T-cell (primary cell): Measurements from ENCODE around the gene EIF4H. TPM values are rescaled to one million over a fixed set of nuclear protein-coding genes. Genes with fewer than 3 reads are reported as not detected.
A peak's percentile ranks its signal among the peaks of the same experiment; 100 is the strongest.

Experiments
- ATAC-seq, 4 experiments: fragments of 200-7000 bp in 3 of 4; fragments of 150-1000 bp in 1 of 4; cut with Tn5 transposase; replicated peaks in 1 of 4; 1 replicate in 3 of 4; 2 replicates in 1 of 4; pipeline ENCODE4 v1.10.0; 2021; ENCODE audit warnings: moderate library complexity in 3 of 4, mild to moderate bottlenecking in 2 of 4, moderate number of reproducible peaks in 1 of 4
- CTCF ChIA-PET, 2 donors: fragments of 300-600 bp; sonication (Branson Sonifier 250); formaldehyde crosslinking; loops; one replicate each; lab custom pipeline; 2022; ENCODE audit warnings: antibody characterized with exemption in 2 of 2; lab: Charles Lee
- POLR2A ChIA-PET, 2 donors: fragments of 300-600 bp; sonication (Branson Sonifier 250); formaldehyde crosslinking; loops; one replicate each; lab custom pipeline; 2022; ENCODE audit warnings: antibody characterized with exemption in 2 of 2; lab: Charles Lee
- DNase-seq, 35 experiments: peaks; one replicate each; pipeline versions ENCODE4 v3.0.0 to v3.0.0-alpha.2; 2013 to 2023
- H3K27ac ChIP-seq: one replicate; pipeline ENCODE4 v1.5.1; 2013; ENCODE audit warnings: low read length
- H3K27me3 ChIP-seq, 2 experiments: replicated peaks in 1 of 2; 1 replicate in 1 of 2; 2 replicates in 1 of 2; pipeline versions ENCODE4 v1.6.1 to v1.7.0; 2013; ENCODE audit warnings: low read length in 1 of 2, mixed read lengths in 1 of 2; ENCODE audit not compliant: control insufficient read depth in 2 of 2, insufficient read depth in 2 of 2; ENCODE audit errors: extremely low read depth in 1 of 2
- H3K36me3 ChIP-seq, 2 donors: 1 replicate in 1 of 2; 2 replicates in 1 of 2; pipeline versions ENCODE4 v1.6.1 to v1.7.0; 2013; ENCODE audit warnings: low read length in 1 of 2; ENCODE audit not compliant: control insufficient read depth in 2 of 2, insufficient read depth in 1 of 2; ENCODE audit errors: extremely low read depth in 1 of 2
- H3K4me1 ChIP-seq, 2 experiments: 1 replicate in 1 of 2; 2 replicates in 1 of 2; pipeline versions ENCODE4 v1.6.1 to v1.7.0; 2013; ENCODE audit warnings: low read length in 2 of 2, mixed read lengths in 1 of 2; ENCODE audit not compliant: insufficient read depth in 2 of 2, control insufficient read depth in 1 of 2; ENCODE audit errors: extremely low read depth in 1 of 2
- H3K4me3 ChIP-seq, 2 donors: 1 replicate in 1 of 2; 2 replicates in 1 of 2; pipeline versions ENCODE4 v1.5.1 to v1.7.0; 2013; ENCODE audit warnings: mild to moderate bottlenecking in 2 of 2, low read length in 1 of 2, moderate library complexity in 1 of 2; ENCODE audit not compliant: control insufficient read depth in 1 of 2; ENCODE audit errors: extremely low read depth in 1 of 2
- H3K9me3 ChIP-seq: 2 replicates; pipeline ENCODE4 v1.7.0; 2013
- H3K27ac Mint-ChIP-seq, 2 donors: one replicate each; pipeline ENCODE4 v1.8.0; 2020 to 2021; ENCODE audit warnings: mild to moderate bottlenecking in 2 of 2, mixed read lengths in 2 of 2
- H3K27me3 Mint-ChIP-seq, 2 donors: one replicate each; pipeline ENCODE4 v1.8.0; 2021 to 2022; ENCODE audit warnings: mixed read lengths in 2 of 2
- H3K36me3 Mint-ChIP-seq: one replicate; pipeline ENCODE4 v1.8.0; 2021; ENCODE audit warnings: mixed read lengths
- H3K4me1 Mint-ChIP-seq, 3 donors: one replicate each; pipeline ENCODE4 v1.8.0; 2020 to 2022; ENCODE audit warnings: mixed read lengths in 3 of 3, mild to moderate bottlenecking in 1 of 3
- H3K4me3 Mint-ChIP-seq, 3 donors: one replicate each; pipeline ENCODE4 v1.8.0; 2020 to 2022; ENCODE audit warnings: mild to moderate bottlenecking in 3 of 3, mixed read lengths in 3 of 3, moderate library complexity in 3 of 3
- H3K9me3 Mint-ChIP-seq, 3 donors: one replicate each; pipeline ENCODE4 v1.8.0; 2020 to 2022; ENCODE audit warnings: mixed read lengths in 3 of 3
- WGBS: methylation state at CpG from one replicate; pipeline ENCODE4 v1.1.5; 2013; ENCODE audit warnings: missing lambda C conversion rate; ENCODE audit not compliant: insufficient coverage; 5-methylcytosine and 5-hydroxymethylcytosine counted together
- total RNA-seq, 35 experiments: library from RNA in 6 of 35; stranded (reverse) in 6 of 35; fragments of 120-200 nt in 1 of 35; gene quantifications; one replicate each; pipeline versions ENCODE4 v1.2.1 to v1.2.4 and lab custom pipeline; 2013 to 2026

Gene EIF4H
- total RNA-seq, 5 donors from 2014 or later (not counting 1 experiment from before 2014, with no cell fraction given): 174 to 258 (median 186) TPM

GRCh38 chr7:74138945-74139843 lies 35.0 kb upstream of the EIF4H start:
- ATAC-seq (no peak), DNase-seq (no peak)
- Mint-ChIP-seq H3K36me3 (no peaks in the 10 kb centered on the region), H3K4me1 (peaks cover 0 to 7% (median 6%) of the 10 kb centered on the region in 3 donors), H3K9me3 (no peaks in the 10 kb centered on the region), H3K27me3 (no peaks in the 10 kb centered on the region), H3K4me3 (no peak overlapping the region), H3K27ac (no peak overlapping the region)
- Histone ChIP-seq H3K27ac (no peak overlapping the region), H3K36me3 (no peaks in the 10 kb centered on the region), H3K9me3 (no peaks in the 10 kb centered on the region), H3K4me3 (no peak overlapping the region), H3K27me3 (peaks cover 0 to 7% of the 10 kb centered on the region in 2 experiments), H3K4me1 (no peaks in the 10 kb centered on the region)
- WGBS: 88% methylated on average over 7 of the region's 16 CpGs
- ChIA-PET CTCF (interaction anchor here in 1 of 2 donors (0.7 kb wide), 1 partner anchor 247 kb away, joined by 4 read pairs; no protein-coding TSS in a partner anchor), POLR2A (no interaction called here)

DNA sequence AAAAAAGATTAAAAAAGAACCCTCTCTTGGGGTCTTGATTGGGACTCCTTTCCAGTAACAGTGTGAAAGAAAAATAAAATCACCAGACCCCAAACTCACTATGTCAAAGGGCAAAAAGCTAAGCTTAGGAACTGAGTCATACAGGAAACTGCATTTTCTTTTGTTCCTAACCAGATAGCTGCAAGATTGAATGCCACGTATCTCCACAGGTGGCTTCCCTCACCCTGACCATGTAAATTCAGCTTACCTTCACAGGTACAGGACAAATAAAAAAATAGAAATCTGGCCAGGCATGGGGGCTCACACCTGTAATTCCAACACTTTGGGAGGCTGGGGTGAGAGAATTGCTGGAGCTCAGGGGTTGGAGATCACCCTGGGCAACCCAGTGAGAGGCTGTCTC lies 32.5 kb upstream of the EIF4H start:
- Mint-ChIP-seq H3K9me3 (peaks cover 0 to 8% (median 0%) of the 10 kb centered on the region in 3 donors), H3K27me3 (no peaks in the 10 kb centered on the region), H3K4me3 (no peak overlapping the region), H3K27ac (no peak overlapping the region), H3K36me3 (peaks cover 6% of the 10 kb centered on the region), H3K4me1 (peaks cover 0 to 7% (median 6%) of the 10 kb centered on the region in 3 donors)
- no peak overlapping the region for H3K4me3 ChIP-seq
- POLR2A ChIA-PET: interaction anchor here (0.6 to 0.7 kb wide), 2 partner anchors 40 to 505 kb away, joined by 6 to 9 read pairs; no protein-coding TSS in a partner anchor
- no peak for DNase-seq
- H3K36me3 ChIP-seq: no peaks in the 10 kb centered on the region
- ATAC-seq: peak in 3 of 4 experiments; percentile 55 to 65 (median 62)
- H3K9me3 ChIP-seq: no peaks in the 10 kb centered on the region
- no peak overlapping the region for H3K27ac ChIP-seq
- CTCF ChIA-PET: interaction anchor here (0.6 to 0.9 kb wide), 2 partner anchors 42 to 71 kb away, joined by 3 to 4 read pairs; no protein-coding TSS in a partner anchor
- WGBS: no CpG with 5 or more reads among the region's 1 CpG
- peaks cover 0 to 15% of the 10 kb centered on the region in 2 experiments for H3K27me3 ChIP-seq
- H3K4me1 ChIP-seq: no peaks in the 10 kb centered on the region

DNA sequence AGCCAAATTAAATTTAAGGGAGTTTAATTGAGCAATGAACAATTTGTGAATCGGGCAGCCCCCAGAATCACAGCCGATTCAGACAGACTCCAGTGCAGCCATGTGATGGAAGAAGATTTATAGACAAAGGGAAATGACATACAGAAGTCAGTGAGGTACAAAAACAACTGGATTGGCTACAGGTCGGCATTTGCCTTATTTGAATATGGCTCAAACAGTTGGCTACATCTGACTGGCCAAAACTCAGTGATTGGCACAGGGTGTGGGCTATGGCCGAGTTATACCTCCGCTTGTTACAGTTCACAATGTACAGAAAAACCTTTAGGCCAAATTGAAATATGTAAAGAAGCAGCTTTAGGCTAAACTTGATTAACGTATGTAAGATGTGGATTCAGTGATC lies 30.8 kb upstream of the EIF4H start:
- no peaks in the 10 kb centered on the region for H3K4me1 ChIP-seq
- no peaks in the 10 kb centered on the region for H3K9me3 ChIP-seq
- H3K36me3 ChIP-seq: no peaks in the 10 kb centered on the region
- H3K27me3 ChIP-seq: peaks cover 0 to 19% of the 10 kb centered on the region in 2 experiments
- ChIA-PET CTCF (no interaction called here), POLR2A (no interaction called here)
- peaks cover 6% of the 10 kb centered on the region for H3K36me3 Mint-ChIP-seq
- WGBS: 61% methylated on average over 5 of the region's 6 CpGs
- H3K27ac ChIP-seq: no peak overlapping the region
- ATAC-seq (no peak), DNase-seq (no peak)
- H3K4me1 Mint-ChIP-seq: peaks cover 0 to 5% (median 4%) of the 10 kb centered on the region in 3 donors
- peaks cover 0 to 8% (median 0%) of the 10 kb centered on the region in 3 donors for H3K9me3 Mint-ChIP-seq
- H3K4me3 ChIP-seq: no peak overlapping the region
- no peak overlapping the region for H3K27ac Mint-ChIP-seq
- H3K4me3 Mint-ChIP-seq: no peak overlapping the region
- no peaks in the 10 kb centered on the region for H3K27me3 Mint-ChIP-seq

GRCh38 chr7:74148491-74148890 lies 25.7 kb upstream of the EIF4H start:
- ChIA-PET POLR2A (no interaction called here), CTCF (interaction anchor here (0.7 kb wide), 2 partner anchors 19 to 84 kb away, joined by 4 read pairs; no protein-coding TSS in a partner anchor)
- Mint-ChIP-seq H3K9me3 (peaks cover 0 to 8% (median 0%) of the 10 kb centered on the region in 3 donors), H3K4me1 (no peaks in the 10 kb centered on the region), H3K4me3 (no peak overlapping the region), H3K36me3 (peaks cover 6% of the 10 kb centered on the region), H3K27ac (no peak overlapping the region), H3K27me3 (peaks cover 0 to 3% of the 10 kb centered on the region in 2 donors)
- no peaks in the 10 kb centered on the region for H3K36me3 ChIP-seq
- H3K4me3 ChIP-seq: no peak overlapping the region
- no peak overlapping the region for H3K27ac ChIP-seq
- H3K4me1 ChIP-seq: no peaks in the 10 kb centered on the region
- no peaks in the 10 kb centered on the region for H3K9me3 ChIP-seq
- H3K27me3 ChIP-seq: peaks cover 0 to 12% of the 10 kb centered on the region in 2 experiments
- ATAC-seq: no peak
- DNase-seq: no peak
- WGBS: 83% methylated on average over 1 of the region's 1 CpG

DNA sequence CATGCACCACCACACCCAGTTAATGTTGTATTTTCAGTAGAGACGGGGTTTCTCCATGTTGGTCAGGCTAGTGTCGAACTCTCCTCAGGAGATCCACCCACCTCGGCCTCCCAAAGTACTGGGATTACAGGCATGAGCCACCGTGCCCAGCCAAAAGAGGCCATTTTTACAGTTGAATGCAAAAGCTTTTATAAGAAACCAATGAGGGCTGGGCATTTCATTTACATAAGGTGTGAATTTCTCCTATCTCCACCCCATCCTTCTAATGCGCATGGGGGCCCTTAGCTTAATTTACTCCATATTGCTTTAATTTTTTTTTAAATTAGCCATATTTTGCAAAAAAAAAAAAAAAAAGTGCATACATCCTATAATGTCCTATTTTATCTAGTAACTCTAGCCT lies 25.1 kb upstream of the EIF4H start:
- H3K36me3 ChIP-seq: no peaks in the 10 kb centered on the region
- peaks cover 0 to 12% of the 10 kb centered on the region in 2 experiments for H3K27me3 ChIP-seq
- Mint-ChIP-seq H3K4me1 (no peaks in the 10 kb centered on the region), H3K27me3 (peaks cover 0 to 3% of the 10 kb centered on the region in 2 donors), H3K27ac (no peak overlapping the region), H3K4me3 (no peak overlapping the region), H3K9me3 (peaks cover 0 to 8% (median 0%) of the 10 kb centered on the region in 3 donors), H3K36me3 (peaks cover 6% of the 10 kb centered on the region)
- ChIA-PET CTCF (interaction anchor here (0.7 kb wide), 2 partner anchors 18 to 85 kb away, joined by 4 read pairs; no protein-coding TSS in a partner anchor), POLR2A (no interaction called here)
- H3K4me1 ChIP-seq: no peaks in the 10 kb centered on the region
- H3K27ac ChIP-seq: no peak overlapping the region
- WGBS: no CpG with 5 or more reads among the region's 5 CpGs
- H3K9me3 ChIP-seq: no peaks in the 10 kb centered on the region
- ATAC-seq (no peak), DNase-seq (no peak)
- H3K4me3 ChIP-seq: no peak overlapping the region

- Mint-ChIP-seq H3K4me1 (no peaks in the 10 kb centered on the region), H3K36me3 (peaks cover 6% of the 10 kb centered on the region), H3K27me3 (peaks cover 0 to 3% of the 10 kb centered on the region in 2 donors), H3K9me3 (peaks cover 0 to 8% (median 0%) of the 10 kb centered on the region in 3 donors), H3K4me3 (no peak overlapping the region), H3K27ac (no peak overlapping the region)
- ChIA-PET POLR2A (no interaction called here), CTCF (no interaction called here)
- Histone ChIP-seq H3K9me3 (no peaks in the 10 kb centered on the region), H3K36me3 (no peaks in the 10 kb centered on the region), H3K4me3 (no peak overlapping the region), H3K27me3 (peaks cover 0 to 8% of the 10 kb centered on the region in 2 experiments), H3K27ac (no peak overlapping the region), H3K4me1 (no peaks in the 10 kb centered on the region)
- 83% methylated on average over 1 of the region's 1 CpG for WGBS
- no peak for DNase-seq
- ATAC-seq: no peak
Measured at GRCh38 chr7:74149603-74150002, 24.6 kb upstream of the EIF4H start.
